Mammary epithelial cell (primary cell): ENCODE results near the gene ARID3B.

ENCODE experiments used
- EZH2 ChIP-seq: IDR thresholded peaks from 2 replicates; pipeline ENCODE4 v1.6.1; 2012; ENCODE audit warnings: low read length, inconsistent platforms, borderline replicate concordance
- TF ChIP-seq, protein P1 (sequence below), 2 donors: IDR thresholded peaks in 1 of 2; conservative IDR thresholded peaks in 1 of 2; 2 replicates each; pipeline ENCODE4 v1.5.1; 2011 to 2012; ENCODE audit warnings: inconsistent platforms in 2 of 2, low read length in 2 of 2, mild to moderate bottlenecking in 2 of 2, control low read depth in 1 of 2, low read depth in 1 of 2; ENCODE audit not compliant: insufficient read depth in 1 of 2; ENCODE audit errors: extremely low read depth in 1 of 2

DNA sequence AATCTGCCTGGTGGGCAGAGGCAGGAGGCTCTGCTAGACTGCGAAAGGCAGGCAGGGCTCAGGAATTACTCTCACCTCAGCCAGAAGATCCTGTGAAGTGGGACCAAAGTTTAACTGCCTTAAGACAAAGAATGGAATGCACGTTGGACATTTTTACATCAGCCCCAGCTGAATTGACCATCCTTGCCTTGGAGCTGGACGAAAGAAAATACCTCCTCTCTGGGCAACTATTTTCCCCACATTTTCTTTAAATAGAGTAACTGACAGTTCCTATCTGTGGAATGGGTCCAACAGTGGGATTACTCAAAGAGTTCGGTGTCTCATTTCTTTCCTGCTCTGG, 28.7 kb downstream of the ARID3B start:
- TF ChIP-seq, protein P1, sequence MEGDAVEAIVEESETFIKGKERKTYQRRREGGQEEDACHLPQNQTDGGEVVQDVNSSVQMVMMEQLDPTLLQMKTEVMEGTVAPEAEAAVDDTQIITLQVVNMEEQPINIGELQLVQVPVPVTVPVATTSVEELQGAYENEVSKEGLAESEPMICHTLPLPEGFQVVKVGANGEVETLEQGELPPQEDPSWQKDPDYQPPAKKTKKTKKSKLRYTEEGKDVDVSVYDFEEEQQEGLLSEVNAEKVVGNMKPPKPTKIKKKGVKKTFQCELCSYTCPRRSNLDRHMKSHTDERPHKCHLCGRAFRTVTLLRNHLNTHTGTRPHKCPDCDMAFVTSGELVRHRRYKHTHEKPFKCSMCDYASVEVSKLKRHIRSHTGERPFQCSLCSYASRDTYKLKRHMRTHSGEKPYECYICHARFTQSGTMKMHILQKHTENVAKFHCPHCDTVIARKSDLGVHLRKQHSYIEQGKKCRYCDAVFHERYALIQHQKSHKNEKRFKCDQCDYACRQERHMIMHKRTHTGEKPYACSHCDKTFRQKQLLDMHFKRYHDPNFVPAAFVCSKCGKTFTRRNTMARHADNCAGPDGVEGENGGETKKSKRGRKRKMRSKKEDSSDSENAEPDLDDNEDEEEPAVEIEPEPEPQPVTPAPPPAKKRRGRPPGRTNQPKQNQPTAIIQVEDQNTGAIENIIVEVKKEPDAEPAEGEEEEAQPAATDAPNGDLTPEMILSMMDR (conservative IDR thresholded peaks at IDR 0.05 in 1 of 2, IDR thresholded peaks at IDR 0.05 in 1 of 2; ENCODE audit: extremely low read depth in 1 of 2, insufficient read depth in 1 of 2, low read depth in 1 of 2, low read length in 2 of 2): no peak
- no peak for TF ChIP-seq EZH2
